CD14-positive monocyte (primary cell): Measurements from ENCODE around the gene TRPC4AP. TPM values are rescaled to one million over a fixed set of nuclear protein-coding genes. Genes with fewer than 3 reads are reported as not detected.

Experiments used
- DNase-seq, 3 donors: peaks; one replicate each; pipeline ENCODE4 v3.0.0-alpha.2; 2011 to 2022
- H2AFZ ChIP-seq: 2 replicates; pipeline ENCODE4 v1.6.0; 2012; ENCODE audit warnings: mild to moderate bottlenecking, low read depth, low read length, inconsistent platforms; ENCODE audit not compliant: insufficient read depth, poor library complexity, severe bottlenecking
- H3K27ac ChIP-seq, 2 donors: 1 replicate in 1 of 2; 2 replicates in 1 of 2; pipeline ENCODE4 v1.5.1; 2012 to 2013; ENCODE audit warnings: low read length in 2 of 2, control low read depth in 1 of 2, inconsistent platforms in 1 of 2, low read depth in 1 of 2, mild to moderate bottlenecking in 1 of 2
- H3K27me3 ChIP-seq, 2 donors: one replicate each; pipeline versions ENCODE4 v1.6.0 to v1.6.1; 2011 to 2013; ENCODE audit warnings: low read length in 2 of 2; ENCODE audit not compliant: control insufficient read depth in 2 of 2, insufficient read depth in 2 of 2
- H3K36me3 ChIP-seq, 2 donors: replicated peaks in 1 of 2; 1 replicate in 1 of 2; 2 replicates in 1 of 2; pipeline versions ENCODE4 v1.5.1 to v1.6.1; 2012 to 2013; ENCODE audit warnings: low read length in 2 of 2, control low read depth in 1 of 2, inconsistent platforms in 1 of 2, mild to moderate bottlenecking in 1 of 2; ENCODE audit not compliant: insufficient read depth in 2 of 2, control insufficient read depth in 1 of 2
- H3K4me1 ChIP-seq, 2 donors: 1 replicate in 1 of 2; 2 replicates in 1 of 2; pipeline versions ENCODE4 v1.5.1 to v1.6.1; 2012 to 2013; ENCODE audit warnings: low read length in 2 of 2, control low read depth in 1 of 2, inconsistent platforms in 1 of 2, mild to moderate bottlenecking in 1 of 2, moderate library complexity in 1 of 2; ENCODE audit not compliant: insufficient read depth in 2 of 2, control insufficient read depth in 1 of 2
- H3K4me2 ChIP-seq: replicated peaks from 2 replicates; pipeline ENCODE3; 2012; ENCODE audit warnings: low read length, moderate library complexity, mild to moderate bottlenecking; ENCODE audit not compliant: poor library complexity, severe bottlenecking; ENCODE audit errors: extremely low read depth
- H3K4me3 ChIP-seq, 3 experiments: fragments of 200-600 bp in 1 of 3; sonication (generic) in 1 of 3; replicated peaks in 1 of 3; 1 replicate in 2 of 3; 2 replicates in 1 of 3; pipeline ENCODE4 v1.5.1; 2011 to 2013; ENCODE audit warnings: low read length in 3 of 3, mild to moderate bottlenecking in 3 of 3, control low read depth in 2 of 3, low read depth in 2 of 3, inconsistent platforms in 1 of 3, moderate library complexity in 1 of 3
- H3K79me2 ChIP-seq: 2 replicates; pipeline ENCODE4 v1.6.0; 2012; ENCODE audit warnings: mild to moderate bottlenecking, control low read depth, inconsistent platforms, low read length, moderate library complexity; ENCODE audit not compliant: insufficient read depth
- H3K9ac ChIP-seq: 2 replicates; pipeline ENCODE4 v1.6.0; 2017; ENCODE audit warnings: low read length, mild to moderate bottlenecking; ENCODE audit not compliant: insufficient read depth, poor library complexity, severe bottlenecking
- H3K9me3 ChIP-seq, 2 donors: replicated peaks in 1 of 2; 1 replicate in 1 of 2; 2 replicates in 1 of 2; pipeline versions ENCODE4 v1.5.1 to v1.6.1; 2012 to 2013; ENCODE audit warnings: low read length in 2 of 2, control low read depth in 1 of 2; ENCODE audit not compliant: control insufficient read depth in 1 of 2, insufficient read depth in 1 of 2
- H4K20me1 ChIP-seq: 2 replicates; pipeline ENCODE4 v1.6.0; 2012; ENCODE audit warnings: mild to moderate bottlenecking, low read length, control low read depth, moderate library complexity; ENCODE audit not compliant: insufficient read depth
- H3K27ac Mint-ChIP-seq, 7 donors: one replicate each; pipeline ENCODE4 v1.8.0; 2020; ENCODE audit warnings: mild to moderate bottlenecking in 7 of 7, mixed read lengths in 7 of 7, moderate library complexity in 6 of 7, inconsistent platforms in 2 of 7
- H3K27me3 Mint-ChIP-seq, 3 donors: one replicate each; pipeline ENCODE4 v1.8.0; 2021 to 2022; ENCODE audit warnings: low read depth in 3 of 3, mild to moderate bottlenecking in 3 of 3, mixed read lengths in 3 of 3, moderate library complexity in 3 of 3, inconsistent platforms in 1 of 3
- H3K36me3 Mint-ChIP-seq, 2 donors: one replicate each; pipeline ENCODE4 v1.8.0; 2020; ENCODE audit warnings: mixed read lengths in 2 of 2, inconsistent platforms in 1 of 2, mild to moderate bottlenecking in 1 of 2
- H3K4me1 Mint-ChIP-seq: one replicate; pipeline ENCODE4 v1.8.0; 2020; ENCODE audit warnings: mild to moderate bottlenecking, mixed read lengths
- H3K4me3 Mint-ChIP-seq, 2 donors: one replicate each; pipeline ENCODE4 v1.8.0; 2020; ENCODE audit warnings: mild to moderate bottlenecking in 2 of 2, mixed read lengths in 2 of 2, moderate library complexity in 1 of 2
- H3K9me3 Mint-ChIP-seq, 7 donors: one replicate each; pipeline ENCODE4 v1.8.0; 2020 to 2022; ENCODE audit warnings: mixed read lengths in 7 of 7, mild to moderate bottlenecking in 6 of 7, moderate library complexity in 6 of 7, inconsistent platforms in 2 of 7
- WGBS: methylation state at CpG from one replicate; pipeline ENCODE4 v1.1.5; 2013; ENCODE audit warnings: missing lambda C conversion rate; ENCODE audit not compliant: insufficient coverage; 5-methylcytosine and 5-hydroxymethylcytosine counted together
- intact Hi-C, 2 donors: fragments of 100-400 bp; cut with micrococcal nuclease; formaldehyde crosslinking; loops; one replicate each; pipeline versions ENCODE4 v1.15.0 to v1.15.1; 2023
- polyA plus RNA-seq, 3 donors: library from polyadenylated mRNA; depleted of rRNA in 1 of 3; unstranded in 2 of 3; stranded (reverse) in 1 of 3; fragments of 300-500 nt in 2 of 3; fragments of >200 nt in 1 of 3; fragmentation: Illumina TruSeq in 2 of 3; gene quantifications; 1 replicate in 2 of 3; 2 replicates in 1 of 3; pipeline ENCODE4 v1.2.3, GENCODE V29; 2012 to 2021
- TF ChIP-seq, protein P1 (sequence below): fragments of 200-600 bp; IDR thresholded peaks from one replicate; pipeline ENCODE4 v1.8.0; 2022; ENCODE audit warnings: antibody characterized with exemption, mild to moderate bottlenecking

TRPC4AP gene
- polyA plus RNA-seq, 3 donors, result 80.8 to 98.4 (median 88.6) TPM

DNA sequence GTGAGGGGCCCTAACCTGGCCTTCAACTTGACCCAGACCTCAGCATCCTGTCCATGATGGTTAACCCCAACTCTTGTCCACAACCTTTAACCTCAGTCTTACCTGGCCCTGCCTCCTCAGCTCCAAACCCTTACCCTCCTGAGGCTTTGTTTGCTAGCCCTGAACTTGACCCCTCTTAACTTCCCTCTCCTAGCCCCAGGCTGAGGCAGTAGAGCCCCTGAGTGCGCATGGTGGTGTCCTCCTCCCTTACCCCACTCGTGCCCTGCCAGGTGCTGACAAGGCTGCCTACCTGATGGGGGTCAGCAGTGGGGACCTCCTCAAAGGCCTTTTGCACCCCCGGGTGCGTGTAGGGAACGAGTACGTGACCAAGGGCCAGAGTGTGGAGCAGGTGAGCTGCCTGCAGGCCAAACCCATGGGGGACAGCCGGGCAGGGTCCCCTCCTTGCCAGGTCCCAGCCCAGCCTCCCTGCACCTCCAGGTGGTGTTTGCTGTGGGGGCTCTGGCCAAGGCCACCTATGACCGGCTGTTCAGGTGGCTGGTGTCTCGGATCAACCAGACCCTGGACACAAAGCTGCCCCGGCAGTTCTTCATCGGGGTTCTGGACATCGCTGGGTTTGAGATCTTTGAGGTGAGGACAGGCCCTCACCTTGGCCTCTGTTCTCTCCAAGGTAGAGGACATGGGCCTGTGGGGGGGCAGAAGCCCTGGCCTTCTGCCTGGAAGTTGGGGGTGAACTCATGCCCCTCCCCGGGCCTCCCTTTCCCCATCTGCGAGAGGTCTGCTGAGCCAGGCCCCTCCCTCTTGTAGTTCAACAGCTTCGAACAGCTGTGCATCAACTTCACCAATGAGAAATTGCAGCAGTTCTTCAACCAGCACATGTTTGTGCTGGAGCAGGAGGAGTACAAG, 105.1 kb downstream of the TRPC4AP start:
- no peak overlapping the region for H3K9ac ChIP-seq
- no peaks in the 10 kb centered on the region for H3K36me3 ChIP-seq
- peaks cover 12 to 30% (median 25%) of the 10 kb centered on the region in 3 donors for H3K27me3 Mint-ChIP-seq
- H3K4me1 Mint-ChIP-seq, result no peaks in the 10 kb centered on the region
- no peaks in the 10 kb centered on the region for H3K9me3 ChIP-seq
- no peaks in the 10 kb centered on the region for H3K27me3 ChIP-seq
- no peak overlapping the region for H3K4me2 ChIP-seq
- H3K4me3 ChIP-seq, result no peak overlapping the region
- no peaks in the 10 kb centered on the region for H3K79me2 ChIP-seq
- H3K36me3 Mint-ChIP-seq, result peaks cover 3 to 6% of the 10 kb centered on the region in 2 donors
- no peaks in the 10 kb centered on the region for H4K20me1 ChIP-seq
- no peaks in the 10 kb centered on the region for H3K9me3 Mint-ChIP-seq
- TF ChIP-seq, protein P1, sequence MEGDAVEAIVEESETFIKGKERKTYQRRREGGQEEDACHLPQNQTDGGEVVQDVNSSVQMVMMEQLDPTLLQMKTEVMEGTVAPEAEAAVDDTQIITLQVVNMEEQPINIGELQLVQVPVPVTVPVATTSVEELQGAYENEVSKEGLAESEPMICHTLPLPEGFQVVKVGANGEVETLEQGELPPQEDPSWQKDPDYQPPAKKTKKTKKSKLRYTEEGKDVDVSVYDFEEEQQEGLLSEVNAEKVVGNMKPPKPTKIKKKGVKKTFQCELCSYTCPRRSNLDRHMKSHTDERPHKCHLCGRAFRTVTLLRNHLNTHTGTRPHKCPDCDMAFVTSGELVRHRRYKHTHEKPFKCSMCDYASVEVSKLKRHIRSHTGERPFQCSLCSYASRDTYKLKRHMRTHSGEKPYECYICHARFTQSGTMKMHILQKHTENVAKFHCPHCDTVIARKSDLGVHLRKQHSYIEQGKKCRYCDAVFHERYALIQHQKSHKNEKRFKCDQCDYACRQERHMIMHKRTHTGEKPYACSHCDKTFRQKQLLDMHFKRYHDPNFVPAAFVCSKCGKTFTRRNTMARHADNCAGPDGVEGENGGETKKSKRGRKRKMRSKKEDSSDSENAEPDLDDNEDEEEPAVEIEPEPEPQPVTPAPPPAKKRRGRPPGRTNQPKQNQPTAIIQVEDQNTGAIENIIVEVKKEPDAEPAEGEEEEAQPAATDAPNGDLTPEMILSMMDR, result no peak
- H3K4me3 Mint-ChIP-seq, result no peak overlapping the region
- intact Hi-C loops, result no loop called here
- H3K27ac ChIP-seq, result no peak overlapping the region
- 84% methylated on average over 12 of the region's 15 CpGs for WGBS
- H3K27ac Mint-ChIP-seq, result no peak overlapping the region
- no peak overlapping the region for H2AFZ ChIP-seq
- no peak for DNase-seq
- no peaks in the 10 kb centered on the region for H3K4me1 ChIP-seq

DNA sequence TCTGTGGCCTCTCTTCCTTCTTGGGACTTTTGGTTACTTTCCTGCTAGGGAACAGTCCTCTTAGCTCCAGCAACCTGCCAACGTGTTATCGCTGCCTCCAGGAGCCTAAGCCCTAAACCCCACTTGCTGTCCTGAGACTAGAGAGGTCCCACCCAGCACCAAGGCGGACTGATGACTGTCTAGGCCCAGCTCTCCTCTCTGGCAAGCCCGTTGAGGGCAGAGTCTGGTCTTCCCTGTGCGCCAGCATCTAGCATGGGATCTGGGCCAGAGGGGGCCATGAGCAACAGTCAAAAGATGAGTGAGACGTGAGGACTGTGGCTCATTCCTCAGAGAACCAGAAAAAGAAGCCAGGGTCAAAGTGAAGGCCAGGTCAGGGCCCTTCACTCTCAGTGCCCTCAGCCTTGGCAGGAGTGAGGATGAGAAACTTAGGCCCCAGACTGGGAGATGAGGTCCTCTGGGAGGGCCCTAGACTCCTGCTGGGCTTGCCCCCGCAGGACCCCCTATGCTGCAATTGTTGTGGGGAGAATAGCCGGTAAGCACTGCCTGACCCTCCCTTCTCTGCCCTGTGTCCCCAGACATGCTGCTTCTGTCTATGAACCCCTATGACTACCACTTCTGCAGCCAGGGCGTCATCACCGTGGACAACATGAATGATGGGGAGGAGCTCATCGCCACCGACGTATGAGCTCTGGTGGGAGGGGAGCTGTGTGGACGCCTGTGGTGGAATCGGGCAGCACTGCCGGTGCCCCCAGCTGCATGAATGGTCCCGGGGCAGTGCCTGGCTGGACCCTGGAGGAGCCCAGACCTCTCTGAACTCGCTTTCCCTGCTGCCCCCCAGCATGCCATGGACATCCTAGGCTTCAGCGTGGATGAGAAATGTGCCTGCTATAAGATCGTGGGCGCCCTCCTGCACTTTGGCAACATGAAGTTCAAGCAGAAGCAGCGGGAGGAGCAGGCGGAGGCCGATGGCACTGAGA, 106.0 kb downstream of the TRPC4AP start:
- no peaks in the 10 kb centered on the region for H3K79me2 ChIP-seq
- H3K27me3 ChIP-seq, result no peaks in the 10 kb centered on the region
- Mint-ChIP-seq H3K4me1 (no peaks in the 10 kb centered on the region), H3K36me3 (peaks cover 3 to 6% of the 10 kb centered on the region in 2 donors), H3K27ac (no peak overlapping the region), H3K4me3 (no peak overlapping the region), H3K9me3 (no peaks in the 10 kb centered on the region), H3K27me3 (peaks cover 12 to 32% (median 27%) of the 10 kb centered on the region in 3 donors)
- H3K27ac ChIP-seq, result no peak overlapping the region
- no peaks in the 10 kb centered on the region for H3K9me3 ChIP-seq
- TF ChIP-seq, protein P1, result no peak
- H2AFZ ChIP-seq, result no peak overlapping the region
- DNase-seq, result no peak
- H3K4me3 ChIP-seq, result no peak overlapping the region
- intact Hi-C loops, result no loop called here
- H3K36me3 ChIP-seq, result no peaks in the 10 kb centered on the region
- H3K4me1 ChIP-seq, result no peaks in the 10 kb centered on the region
- no peaks in the 10 kb centered on the region for H4K20me1 ChIP-seq
- H3K9ac ChIP-seq, result no peak overlapping the region
- no peak overlapping the region for H3K4me2 ChIP-seq
- 90% methylated on average over 18 of the region's 24 CpGs for WGBS
